PFSK-1 (cell line): ENCODE results near the gene STXBP1.
A peak's percentile ranks its signal among the peaks of the same experiment; 100 is the strongest.

Source experiments
- FOXP2 ChIP-seq: optimal IDR thresholded peaks from 2 replicates; pipeline ENCODE3; 2011; ENCODE audit warnings: borderline replicate concordance, control low read depth, inconsistent platforms; ENCODE audit not compliant: insufficient read depth; ENCODE audit errors: extremely low read length, extremely low read depth
- POLR2AphosphoS5 ChIP-seq: IDR thresholded peaks from 2 replicates; pipeline ENCODE4 v1.6.1; 2012; ENCODE audit warnings: low read depth, mild to moderate bottlenecking, control low read depth, low read length, moderate library complexity
- REST ChIP-seq, 2 experiments: IDR thresholded peaks; 2 replicates each; pipeline versions ENCODE4 v1.6.1 to v1.8.0; 2011 to 2012; ENCODE audit warnings: low read depth in 2 of 2, low read length in 2 of 2, control low read depth in 1 of 2, inconsistent platforms in 1 of 2, mild to moderate bottlenecking in 1 of 2, moderate library complexity in 1 of 2; ENCODE audit not compliant: insufficient read depth in 1 of 2
- SIN3A ChIP-seq: IDR thresholded peaks from 2 replicates; pipeline ENCODE4 v1.6.1; 2012; ENCODE audit warnings: mild to moderate bottlenecking, low read length, moderate library complexity, borderline replicate concordance; ENCODE audit not compliant: insufficient read depth
- TAF1 ChIP-seq: IDR thresholded peaks from 2 replicates; pipeline ENCODE4 v1.6.1; 2012; ENCODE audit warnings: low read length, control low read depth, borderline replicate concordance; ENCODE audit not compliant: insufficient read depth

The STXBP1 gene

GRCh38 chr9:127575875-127576778 is 36.0 kb upstream of the STXBP1 start:
- TF ChIP-seq TAF1 (no peak), REST (IDR thresholded peaks at IDR 0.05; ENCODE audit: insufficient read depth in 1 of 2, low read depth in 2 of 2, low read length in 2 of 2) (no peak), FOXP2 (no peak)

- no peak for TF ChIP-seq REST (IDR thresholded peaks at IDR 0.05; ENCODE audit: insufficient read depth in 1 of 2, low read depth in 2 of 2, low read length in 2 of 2)
- no peak for TF ChIP-seq POLR2AphosphoS5
- TF ChIP-seq TAF1, result no peak
Measured at GRCh38 chr9:127578627-127578951, 33.5 kb upstream of the STXBP1 start.

- no peak for TF ChIP-seq SIN3A
- 0 out of 4 replicates have a peak, but pooled peaks of 1 of the 2 experiments have one; percentile 12 for TF ChIP-seq REST (IDR thresholded peaks at IDR 0.05; ENCODE audit: insufficient read depth in 1 of 2, low read depth in 2 of 2, low read length in 2 of 2)
- TF ChIP-seq POLR2AphosphoS5, result no peak
- peak; percentile 79 for TF ChIP-seq FOXP2
Measured at GRCh38 chr9:127578952-127579853, 32.9 kb upstream of the STXBP1 start.

GRCh38 chr9:127580366-127580765 is 31.7 kb upstream of the STXBP1 start:
- TF ChIP-seq TAF1 (no peak), SIN3A (no peak), POLR2AphosphoS5 (no peak), REST (IDR thresholded peaks at IDR 0.05; ENCODE audit: insufficient read depth in 1 of 2, low read depth in 2 of 2, low read length in 2 of 2) (no peak), FOXP2 (no peak)
